ENCODE results near the gene COMT. TPM values are rescaled to one million over a fixed set of nuclear protein-coding genes. Genes with fewer than 3 reads are reported as not detected.

Gene COMT
- total and polyA plus RNA-seq, 9 of the 15 experiments (the other 6 are each of a cell fraction or from before 2014, with no cell fraction given) = 12.5 to 351 (median 155) TPM

GRCh38 chr22:19974935-19975706, 33.5 kb downstream of the COMT start (continued):
- TF ChIP-seq ZNF318 (IDR thresholded peaks at IDR 0.05; ENCODE audit: borderline replicate concordance in 1 of 2, low read depth in 1 of 2) (no peak), CHD1 (IDR thresholded peaks at IDR 0.05; ENCODE audit: low read length) (peak; percentile 61), NFIC (IDR thresholded peaks at IDR 0.05) (0 out of 2 replicates have a peak, but pooled peaks have one; percentile 36), YBX1 (IDR thresholded peaks at IDR 0.05) (no peak), ZNF282 (CRISPR knock-in tag; IDR thresholded peaks at IDR 0.05) (no peak), MEF2D (tag; conservative IDR thresholded peaks at IDR 0.05; ENCODE audit: low read depth) (no peak), DPF2 (IDR thresholded peaks at IDR 0.05) (peak; percentile 85), FOXP1 (CRISPR knock-in tag; IDR thresholded peaks at IDR 0.05) (no peak), CXXC5 (CRISPR knock-in tag; IDR thresholded peaks at IDR 0.05) (no peak), ZFP36 (IDR thresholded peaks at IDR 0.05; ENCODE audit: low read depth, low read length, partially characterized antibody) (peak; percentile 66), THAP7 (CRISPR knock-in tag; IDR thresholded peaks at IDR 0.05) (no peak)
- TF ChIP-seq, protein P1, sequence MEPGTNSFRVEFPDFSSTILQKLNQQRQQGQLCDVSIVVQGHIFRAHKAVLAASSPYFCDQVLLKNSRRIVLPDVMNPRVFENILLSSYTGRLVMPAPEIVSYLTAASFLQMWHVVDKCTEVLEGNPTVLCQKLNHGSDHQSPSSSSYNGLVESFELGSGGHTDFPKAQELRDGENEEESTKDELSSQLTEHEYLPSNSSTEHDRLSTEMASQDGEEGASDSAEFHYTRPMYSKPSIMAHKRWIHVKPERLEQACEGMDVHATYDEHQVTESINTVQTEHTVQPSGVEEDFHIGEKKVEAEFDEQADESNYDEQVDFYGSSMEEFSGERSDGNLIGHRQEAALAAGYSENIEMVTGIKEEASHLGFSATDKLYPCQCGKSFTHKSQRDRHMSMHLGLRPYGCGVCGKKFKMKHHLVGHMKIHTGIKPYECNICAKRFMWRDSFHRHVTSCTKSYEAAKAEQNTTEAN (CRISPR knock-in tag; IDR thresholded peaks at IDR 0.05) = no peak
- TF ChIP-seq, protein P2, sequence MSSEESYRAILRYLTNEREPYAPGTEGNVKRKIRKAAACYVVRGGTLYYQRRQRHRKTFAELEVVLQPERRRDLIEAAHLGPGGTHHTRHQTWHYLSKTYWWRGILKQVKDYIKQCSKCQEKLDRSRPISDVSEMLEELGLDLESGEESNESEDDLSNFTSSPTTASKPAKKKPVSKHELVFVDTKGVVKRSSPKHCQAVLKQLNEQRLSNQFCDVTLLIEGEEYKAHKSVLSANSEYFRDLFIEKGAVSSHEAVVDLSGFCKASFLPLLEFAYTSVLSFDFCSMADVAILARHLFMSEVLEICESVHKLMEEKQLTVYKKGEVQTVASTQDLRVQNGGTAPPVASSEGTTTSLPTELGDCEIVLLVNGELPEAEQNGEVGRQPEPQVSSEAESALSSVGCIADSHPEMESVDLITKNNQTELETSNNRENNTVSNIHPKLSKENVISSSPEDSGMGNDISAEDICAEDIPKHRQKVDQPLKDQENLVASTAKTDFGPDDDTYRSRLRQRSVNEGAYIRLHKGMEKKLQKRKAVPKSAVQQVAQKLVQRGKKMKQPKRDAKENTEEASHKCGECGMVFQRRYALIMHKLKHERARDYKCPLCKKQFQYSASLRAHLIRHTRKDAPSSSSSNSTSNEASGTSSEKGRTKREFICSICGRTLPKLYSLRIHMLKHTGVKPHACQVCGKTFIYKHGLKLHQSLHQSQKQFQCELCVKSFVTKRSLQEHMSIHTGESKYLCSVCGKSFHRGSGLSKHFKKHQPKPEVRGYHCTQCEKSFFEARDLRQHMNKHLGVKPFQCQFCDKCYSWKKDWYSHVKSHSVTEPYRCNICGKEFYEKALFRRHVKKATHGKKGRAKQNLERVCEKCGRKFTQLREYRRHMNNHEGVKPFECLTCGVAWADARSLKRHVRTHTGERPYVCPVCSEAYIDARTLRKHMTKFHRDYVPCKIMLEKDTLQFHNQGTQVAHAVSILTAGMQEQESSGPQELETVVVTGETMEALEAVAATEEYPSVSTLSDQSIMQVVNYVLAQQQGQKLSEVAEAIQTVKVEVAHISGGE (CRISPR knock-in tag; IDR thresholded peaks at IDR 0.05) = peak in 1 of 3 experiments; percentile 10; a peak in 1 of 6 replicates
